Measurements from ENCODE around the gene TFG. TPM values are rescaled to one million over a fixed set of nuclear protein-coding genes. Genes with fewer than 3 reads are reported as not detected.

Gene TFG
- total RNA-seq, 1 donor from 2014 or later: 148 TPM

- peaks cover 15% of the 10 kb centered on the region for H3K27me3 Mint-ChIP-seq (ENCODE audit: low read depth)
- H3K27ac Mint-ChIP-seq (ENCODE audit: unreplicated experiment): no peak overlapping the region
- no peak for TF ChIP-seq CTCF (IDR thresholded peaks at IDR 0.05)
- H3K4me3 Mint-ChIP-seq (ENCODE audit: unreplicated experiment): no peak overlapping the region
- H3K36me3 Mint-ChIP-seq (ENCODE audit: low read depth): peaks cover 6% of the 10 kb centered on the region
- DNase-seq (ENCODE audit: low spot score): no peak
- peaks cover 14% of the 10 kb centered on the region for H3K9me3 Mint-ChIP-seq (ENCODE audit: low read depth)
- no peaks in the 10 kb centered on the region for H3K4me1 Mint-ChIP-seq (ENCODE audit: low read depth)
Measured at GRCh38 chr3:100681496-100681895, 27.8 kb upstream of the TFG start.

GRCh38 chr3:100682056-100682853, 27.0 kb upstream of the TFG start:
- DNase-seq (ENCODE audit: low spot score): peak; percentile 79
- peaks cover 2% of the 10 kb centered on the region for H3K36me3 Mint-ChIP-seq (ENCODE audit: low read depth)
- no peak overlapping the region for H3K4me3 Mint-ChIP-seq (ENCODE audit: unreplicated experiment)
- H3K27me3 Mint-ChIP-seq (ENCODE audit: low read depth): peaks cover 12% of the 10 kb centered on the region
- peaks cover 9% of the 10 kb centered on the region for H3K9me3 Mint-ChIP-seq (ENCODE audit: low read depth)
- no peak overlapping the region for H3K27ac Mint-ChIP-seq (ENCODE audit: unreplicated experiment)
- no peaks in the 10 kb centered on the region for H3K4me1 Mint-ChIP-seq (ENCODE audit: low read depth)
- TF ChIP-seq CTCF (IDR thresholded peaks at IDR 0.05): no peak

GRCh38 chr3:100682854-100683760, 26.2 kb upstream of the TFG start:
- Mint-ChIP-seq H3K27me3 (ENCODE audit: low read depth) (peaks cover 12% of the 10 kb centered on the region), H3K4me3 (ENCODE audit: unreplicated experiment) (no peak overlapping the region), H3K4me1 (ENCODE audit: low read depth) (no peaks in the 10 kb centered on the region), H3K27ac (ENCODE audit: unreplicated experiment) (no peak overlapping the region), H3K9me3 (ENCODE audit: low read depth) (peaks cover 4% of the 10 kb centered on the region), H3K36me3 (ENCODE audit: low read depth) (peaks cover 2% of the 10 kb centered on the region)
- TF ChIP-seq CTCF (IDR thresholded peaks at IDR 0.05): no peak
- peak; percentile 75 for DNase-seq (ENCODE audit: low spot score)

GRCh38 chr3:100693225-100693624, 16.1 kb upstream of the TFG start:
- TF ChIP-seq CTCF (IDR thresholded peaks at IDR 0.05): no peak
- no peak overlapping the region for H3K4me3 Mint-ChIP-seq (ENCODE audit: unreplicated experiment)
- H3K4me1 Mint-ChIP-seq (ENCODE audit: low read depth): peaks cover 11% of the 10 kb centered on the region
- H3K9me3 Mint-ChIP-seq (ENCODE audit: low read depth): peaks cover 6% of the 10 kb centered on the region
- no peak overlapping the region for H3K27ac Mint-ChIP-seq (ENCODE audit: unreplicated experiment)
- H3K36me3 Mint-ChIP-seq (ENCODE audit: low read depth): peaks cover 3% of the 10 kb centered on the region
- peaks cover 31% of the 10 kb centered on the region for H3K27me3 Mint-ChIP-seq (ENCODE audit: low read depth)
- no peak for DNase-seq (ENCODE audit: low spot score)

GRCh38 chr3:100695696-100696095, 13.6 kb upstream of the TFG start:
- Mint-ChIP-seq H3K4me3 (ENCODE audit: unreplicated experiment) (no peak overlapping the region), H3K36me3 (ENCODE audit: low read depth) (no peaks in the 10 kb centered on the region), H3K4me1 (ENCODE audit: low read depth) (peaks cover 11% of the 10 kb centered on the region), H3K27me3 (ENCODE audit: low read depth) (peaks cover 36% of the 10 kb centered on the region), H3K9me3 (ENCODE audit: low read depth) (no peaks in the 10 kb centered on the region), H3K27ac (ENCODE audit: unreplicated experiment) (no peak overlapping the region)
- no peak for DNase-seq (ENCODE audit: low spot score)
- TF ChIP-seq CTCF (IDR thresholded peaks at IDR 0.05): no peak

Measured in chondrocyte (in vitro differentiated cells).